Left lung (tissue), 14 donors: ENCODE data around the gene PCNX2. TPM values are rescaled to one million over a fixed set of nuclear protein-coding genes. Genes with fewer than 3 reads are reported as not detected.
A peak's percentile ranks its signal among the peaks of the same experiment; 100 is the strongest.

Experiments used
- ATAC-seq: fragments of 200-7000 bp; cut with Tn5 transposase; one replicate; pipeline ENCODE4 v1.9.1; 2020; ENCODE audit warnings: moderate library complexity
- DNase-seq, 4 donors: peaks; one replicate each; pipeline ENCODE4 v3.0.0-alpha.2; 2013 to 2020
- H3K27ac ChIP-seq, 2 donors: fragments of 200-600 bp; sonication (generic) in 1 of 2; one replicate each; pipeline versions ENCODE4 v1.5.0 to v1.8.0; 2020 to 2021
- H3K27me3 ChIP-seq, 2 donors: fragments of 200-600 bp; sonication (generic) in 1 of 2; one replicate each; pipeline versions ENCODE4 v1.5.0 to v1.8.0; 2020 to 2021
- H3K36me3 ChIP-seq, 2 donors: fragments of 200-600 bp; sonication (generic) in 1 of 2; one replicate each; pipeline versions ENCODE4 v1.5.0 to v1.8.0; 2020 to 2021
- H3K4me1 ChIP-seq, 2 donors: fragments of 200-600 bp; one replicate each; pipeline ENCODE4 v1.8.0; 2021
- H3K4me3 ChIP-seq, 2 donors: fragments of 200-600 bp; sonication (generic) in 1 of 2; one replicate each; pipeline versions ENCODE4 v1.5.0 to v1.8.0; 2020 to 2021; ENCODE audit warnings: mild to moderate bottlenecking in 1 of 2
- H3K9me3 ChIP-seq, 2 donors: fragments of 200-600 bp; sonication (generic) in 1 of 2; one replicate each; pipeline versions ENCODE4 v1.5.0 to v1.8.0; 2020 to 2021
- intact Hi-C, 2 donors: fragments of 100-400 bp; cut with DNase I; formaldehyde crosslinking; loops; one replicate each; pipeline versions ENCODE4 v1.11.2 to v1.14.2; 2022
- long read RNA-seq, 12 donors: library from polyadenylated mRNA in 2 of 12; unstranded in 2 of 12; transcript quantifications; one replicate each; pipeline ENCODE4 v2.0.0 and lab custom pipeline, GENCODE V29; 2019 to 2026
- polyA plus RNA-seq, 6 donors: library from polyadenylated mRNA; unstranded; fragments of 120-200 nt; gene quantifications; one replicate each; pipeline ENCODE4 v1.2.1, GENCODE V29; 2013; ENCODE audit not compliant: insufficient read length in 6 of 6
- total RNA-seq, 2 donors: library from RNA; stranded (reverse); fragmentation: NEBNext Ultra II Directional; extraction: Animal tissue kit (Norgen Biotek cat#: 25700); gene quantifications; one replicate each; pipeline ENCODE4 v1.2.1, GENCODE V29; 2021
- TF ChIP-seq, protein P1 (sequence below), 2 donors: fragments of 200-600 bp; sonication (generic) in 1 of 2; IDR thresholded peaks; one replicate each; pipeline versions ENCODE4 v1.5.0 to v1.8.0; 2021; ENCODE audit warnings: antibody characterized with exemption in 2 of 2
- donor health status: DM: no; HTN: yes; CAD: no.
- donor health status: DM: no; HTN: no; CAD: no.

Gene PCNX2, protein sequence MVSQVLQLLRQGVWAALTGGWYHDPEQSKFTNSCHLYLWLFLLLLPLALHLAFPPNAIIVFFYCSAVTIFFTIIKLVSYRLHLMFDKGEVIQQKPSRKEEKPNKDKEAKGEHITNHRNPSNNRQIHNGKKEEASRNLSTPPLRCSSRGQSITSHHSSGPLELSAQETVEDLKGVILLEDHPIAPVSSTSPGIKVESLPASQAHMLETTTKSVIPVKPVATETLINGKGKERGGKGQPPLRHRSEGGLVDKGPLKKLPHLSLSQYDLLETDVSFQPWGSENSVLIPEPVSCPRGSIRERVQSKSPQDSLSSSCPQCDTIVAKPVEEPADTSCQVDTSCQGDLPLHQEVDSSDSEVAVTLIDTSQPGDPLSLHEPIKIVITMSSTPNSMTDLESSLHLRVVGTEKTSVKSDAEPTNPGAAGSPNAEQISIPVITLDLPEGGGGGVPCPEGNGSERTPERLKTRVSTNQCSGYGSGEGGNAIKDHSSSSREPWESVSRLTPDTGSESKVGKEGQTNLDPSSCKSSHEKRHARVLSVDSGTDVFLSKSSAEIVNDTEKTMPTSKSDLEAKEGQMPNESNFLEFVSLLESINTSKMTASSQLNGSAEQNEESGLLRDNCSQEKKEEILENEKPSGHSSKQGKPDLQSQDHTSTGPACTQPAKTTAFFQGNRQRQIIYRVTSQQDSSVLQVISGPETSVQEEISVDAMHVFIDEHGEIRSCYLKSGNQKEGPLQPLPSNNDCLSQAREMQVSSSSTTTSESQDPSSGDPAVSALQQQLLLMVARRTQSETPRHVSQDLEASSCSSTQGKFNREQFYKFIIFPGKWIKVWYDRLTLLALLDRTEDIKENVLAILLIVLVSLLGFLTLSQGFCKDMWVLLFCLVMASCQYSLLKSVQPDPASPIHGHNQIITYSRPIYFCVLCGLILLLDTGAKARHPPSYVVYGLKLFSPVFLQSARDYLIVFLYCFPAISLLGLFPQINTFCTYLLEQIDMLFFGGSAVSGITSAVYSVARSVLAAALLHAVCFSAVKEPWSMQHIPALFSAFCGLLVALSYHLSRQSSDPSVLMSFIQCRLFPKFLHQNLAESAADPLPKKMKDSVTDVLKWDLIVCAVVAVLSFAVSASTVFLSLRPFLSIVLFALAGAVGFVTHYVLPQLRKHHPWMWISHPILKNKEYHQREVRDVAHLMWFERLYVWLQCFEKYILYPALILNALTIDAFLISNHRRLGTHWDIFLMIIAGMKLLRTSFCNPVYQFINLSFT (N-terminal part only)
- 1 to 10 TPM; 9.2 to 9.9 TPM for total RNA-seq
- polyA plus RNA-seq, result 10 to 100 TPM; 10.6 to 14.7 (median 11.7) TPM
- long read RNA-seq, donor 1, partial matches to known transcripts, result 0 of 1 reads
- long read RNA-seq, donor 1, other reads (novel, unspliced or antisense), result 0 of 1 reads
- long read RNA-seq, donor 2, result 0 reads
- long read RNA-seq, donor 3, result 0 reads
- long read RNA-seq, donor 4, result 0 reads
- long read RNA-seq, donor 5, result 0 reads
- long read RNA-seq, donor 6, partial matches to known transcripts, result 0 of 1 reads
- long read RNA-seq, donor 6, other reads (novel, unspliced or antisense), result 0 of 1 reads
- long read RNA-seq, donor 7, result 0 reads
- long read RNA-seq, donor 8, result 0 reads
- long read RNA-seq, donor 9, result 0 reads
- long read RNA-seq, donor 10, result 0 reads
- long read RNA-seq, donor 11, result 0 reads
- long read RNA-seq, donor 12, result 0 reads

DNA sequence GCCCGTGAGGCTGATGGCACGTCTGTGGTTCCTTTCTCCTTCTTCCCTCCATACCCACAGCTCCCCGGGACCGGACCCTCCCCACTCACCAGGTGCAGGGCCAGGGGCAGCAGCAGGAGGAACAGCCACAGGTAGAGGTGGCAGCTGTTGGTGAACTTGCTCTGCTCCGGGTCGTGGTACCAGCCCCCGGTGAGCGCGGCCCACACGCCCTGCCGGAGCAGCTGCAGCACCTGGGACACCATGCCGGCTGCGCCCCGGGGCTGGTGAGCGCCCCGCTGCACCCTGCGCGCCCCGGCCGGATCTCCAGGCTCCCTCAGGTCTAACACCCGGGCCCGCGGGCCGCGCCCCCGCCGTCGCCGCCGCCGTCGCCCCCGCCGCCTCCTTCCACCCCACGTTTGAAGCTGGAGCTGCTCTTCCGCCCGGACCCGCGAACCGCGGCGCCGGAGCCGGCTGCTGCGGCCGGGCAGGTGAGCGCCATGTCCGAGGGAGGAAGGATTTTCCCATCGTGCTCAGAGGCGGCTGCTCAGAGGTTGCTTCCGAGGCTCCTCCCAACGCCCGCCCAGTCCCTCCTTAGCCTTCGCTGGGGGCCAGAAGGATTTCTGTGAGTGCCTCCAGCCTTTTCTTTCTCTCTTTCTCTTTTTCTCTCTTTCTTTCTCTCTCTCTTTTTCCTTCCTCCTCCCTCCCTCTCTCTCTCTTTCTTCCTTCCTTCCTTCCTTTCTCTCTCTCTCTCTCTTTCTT is at the start of gene PCNX2:
PCNX2 (minus strand) TSS at position 489 of the 738 bp plus-strand sequence; CDS start at position 242, 247 bp downstream.
- H3K9me3 ChIP-seq, result no peaks in the 10 kb centered on the region
- DNase-seq, result peak; percentile 17 to 84 (median 58)
- H3K4me3 ChIP-seq, result peak within 1 kb of the TSS; percentile 55 to 61
- H3K36me3 ChIP-seq, result no peaks in the 10 kb centered on the region
- H3K27me3 ChIP-seq, result peaks cover 0 to 31% of the 10 kb centered on the region in 2 donors
- H3K4me1 ChIP-seq, result peaks cover 0 to 22% of the 10 kb centered on the region in 2 donors
- ATAC-seq, result peak; percentile 94
- TF ChIP-seq, protein P1, sequence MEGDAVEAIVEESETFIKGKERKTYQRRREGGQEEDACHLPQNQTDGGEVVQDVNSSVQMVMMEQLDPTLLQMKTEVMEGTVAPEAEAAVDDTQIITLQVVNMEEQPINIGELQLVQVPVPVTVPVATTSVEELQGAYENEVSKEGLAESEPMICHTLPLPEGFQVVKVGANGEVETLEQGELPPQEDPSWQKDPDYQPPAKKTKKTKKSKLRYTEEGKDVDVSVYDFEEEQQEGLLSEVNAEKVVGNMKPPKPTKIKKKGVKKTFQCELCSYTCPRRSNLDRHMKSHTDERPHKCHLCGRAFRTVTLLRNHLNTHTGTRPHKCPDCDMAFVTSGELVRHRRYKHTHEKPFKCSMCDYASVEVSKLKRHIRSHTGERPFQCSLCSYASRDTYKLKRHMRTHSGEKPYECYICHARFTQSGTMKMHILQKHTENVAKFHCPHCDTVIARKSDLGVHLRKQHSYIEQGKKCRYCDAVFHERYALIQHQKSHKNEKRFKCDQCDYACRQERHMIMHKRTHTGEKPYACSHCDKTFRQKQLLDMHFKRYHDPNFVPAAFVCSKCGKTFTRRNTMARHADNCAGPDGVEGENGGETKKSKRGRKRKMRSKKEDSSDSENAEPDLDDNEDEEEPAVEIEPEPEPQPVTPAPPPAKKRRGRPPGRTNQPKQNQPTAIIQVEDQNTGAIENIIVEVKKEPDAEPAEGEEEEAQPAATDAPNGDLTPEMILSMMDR (IDR thresholded peaks at IDR 0.05), result no peak
- peak within 1 kb of the TSS in 1 of 2 donors; percentile 23 for H3K27ac ChIP-seq
- intact Hi-C loops, result no loop called here

DNA sequence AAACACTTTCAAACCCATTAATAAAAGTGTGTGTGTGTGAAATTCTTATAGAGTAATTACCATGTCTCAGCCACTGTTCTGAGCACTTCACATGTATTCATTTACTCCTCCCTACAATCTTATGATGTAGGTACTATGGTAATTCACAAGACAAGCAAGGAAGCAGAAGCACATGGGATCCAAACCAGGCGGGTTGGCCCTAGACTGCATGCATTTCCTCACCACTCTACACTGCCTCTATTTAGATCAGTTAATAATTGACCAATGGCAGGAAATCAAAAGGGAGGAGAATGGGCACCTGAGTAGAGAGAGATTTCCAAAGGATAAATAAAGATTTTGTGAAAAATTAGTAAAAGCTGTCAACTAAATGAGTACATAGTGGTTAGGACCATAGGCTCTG is 47.7 kb upstream of the PCNX2 start:
- no peaks in the 10 kb centered on the region for H3K36me3 ChIP-seq
- H3K4me1 ChIP-seq, result no peaks in the 10 kb centered on the region
- no peaks in the 10 kb centered on the region for H3K9me3 ChIP-seq
- no peak overlapping the region for H3K4me3 ChIP-seq
- ATAC-seq, result peak; percentile 77
- no peak overlapping the region for H3K27ac ChIP-seq
- peak in 1 of 4 donors; percentile 23 for DNase-seq
- TF ChIP-seq, protein P1 (IDR thresholded peaks at IDR 0.05), result no peak
- no peaks in the 10 kb centered on the region for H3K27me3 ChIP-seq
- intact Hi-C loops, result no loop called here

DNA sequence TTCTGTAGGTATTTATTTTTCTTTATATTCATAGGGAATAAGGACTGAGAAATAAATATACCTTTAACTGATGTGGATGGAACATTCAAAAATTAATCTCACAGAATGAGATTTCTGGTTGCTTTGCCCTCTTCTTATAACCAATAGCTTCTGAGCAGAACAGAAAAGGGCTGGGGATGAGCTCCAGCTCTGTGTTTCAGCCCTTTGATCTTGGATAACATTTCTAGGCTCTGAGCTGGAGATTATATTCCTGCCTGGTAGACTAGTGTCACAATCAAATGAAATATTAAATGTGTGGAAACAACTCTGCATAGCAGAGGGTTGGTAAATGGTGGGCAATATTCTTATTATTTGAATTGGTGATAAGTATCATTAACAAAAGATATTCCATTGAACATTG is 46.6 kb upstream of the PCNX2 start:
- Histone ChIP-seq H3K36me3 (no peaks in the 10 kb centered on the region), H3K4me1 (no peaks in the 10 kb centered on the region), H3K27me3 (no peaks in the 10 kb centered on the region), H3K9me3 (no peaks in the 10 kb centered on the region), H3K4me3 (no peak overlapping the region), H3K27ac (no peak overlapping the region)
- DNase-seq (no peak), ATAC-seq (no peak)
- intact Hi-C loops, result no loop called here
- TF ChIP-seq, protein P1 (IDR thresholded peaks at IDR 0.05), result no peak

DNA sequence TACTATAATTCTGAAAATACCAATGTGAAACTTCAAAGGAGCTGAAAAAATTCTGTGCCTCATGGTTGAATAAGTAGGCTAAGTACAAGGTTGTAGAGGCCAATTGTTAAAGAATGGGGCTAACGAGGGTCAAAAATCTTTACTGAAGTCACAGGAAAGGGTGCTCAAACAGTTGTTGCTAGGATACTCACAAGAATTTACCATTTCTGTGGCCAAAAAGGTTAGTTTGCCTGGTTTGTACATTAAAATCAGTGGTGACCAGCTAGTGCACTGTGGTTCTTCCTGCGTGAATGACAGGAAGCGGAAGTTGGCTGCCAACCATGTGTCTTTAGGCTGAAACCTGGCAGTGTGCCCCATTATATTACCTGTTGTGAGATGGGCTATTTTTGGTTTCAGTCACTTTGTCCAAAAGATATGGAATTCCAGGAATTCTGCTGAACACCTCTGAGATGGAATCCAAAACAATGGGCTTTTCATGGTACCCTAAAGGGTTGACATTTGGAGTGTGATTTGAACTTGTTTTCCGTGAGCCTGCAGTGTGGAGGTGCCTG is 45.5 kb upstream of the PCNX2 start:
- no peaks in the 10 kb centered on the region for H3K9me3 ChIP-seq
- intact Hi-C loops, result no loop called here
- H3K4me1 ChIP-seq, result no peaks in the 10 kb centered on the region
- no peak for ATAC-seq
- no peak overlapping the region for H3K27ac ChIP-seq
- no peaks in the 10 kb centered on the region for H3K36me3 ChIP-seq
- TF ChIP-seq, protein P1 (IDR thresholded peaks at IDR 0.05), result no peak
- H3K27me3 ChIP-seq, result peaks cover 0 to 7% of the 10 kb centered on the region in 2 donors
- DNase-seq, result peak in 1 of 4 donors; percentile 28
- H3K4me3 ChIP-seq, result no peak overlapping the region
